Skin epidermis (tissue), 12 donors: ENCODE measurements around the gene RPS6KB1.
"Not testable (repeated sequence)": the region's sequence is repeated elsewhere in the genome, so short reads cannot be mapped to it uniquely, and the experiment has no call there.

Experiments used
- H3K27ac ChIP-seq, 21 experiments: fragments of 200-600 bp; sonication (generic) in 11 of 21; one replicate each; pipeline ENCODE4 v1.5.0; 2020; ENCODE audit warnings: mild to moderate bottlenecking in 3 of 21, inconsistent platforms in 2 of 21, moderate library complexity in 2 of 21
- H3K4me3 ChIP-seq, 7 experiments: fragments of 200-600 bp; sonication (generic) in 2 of 7; one replicate each; pipeline ENCODE4 v1.5.0; 2020; ENCODE audit warnings: inconsistent platforms in 2 of 7, mild to moderate bottlenecking in 2 of 7, moderate library complexity in 1 of 7

The RPS6KB1 gene

DNA sequence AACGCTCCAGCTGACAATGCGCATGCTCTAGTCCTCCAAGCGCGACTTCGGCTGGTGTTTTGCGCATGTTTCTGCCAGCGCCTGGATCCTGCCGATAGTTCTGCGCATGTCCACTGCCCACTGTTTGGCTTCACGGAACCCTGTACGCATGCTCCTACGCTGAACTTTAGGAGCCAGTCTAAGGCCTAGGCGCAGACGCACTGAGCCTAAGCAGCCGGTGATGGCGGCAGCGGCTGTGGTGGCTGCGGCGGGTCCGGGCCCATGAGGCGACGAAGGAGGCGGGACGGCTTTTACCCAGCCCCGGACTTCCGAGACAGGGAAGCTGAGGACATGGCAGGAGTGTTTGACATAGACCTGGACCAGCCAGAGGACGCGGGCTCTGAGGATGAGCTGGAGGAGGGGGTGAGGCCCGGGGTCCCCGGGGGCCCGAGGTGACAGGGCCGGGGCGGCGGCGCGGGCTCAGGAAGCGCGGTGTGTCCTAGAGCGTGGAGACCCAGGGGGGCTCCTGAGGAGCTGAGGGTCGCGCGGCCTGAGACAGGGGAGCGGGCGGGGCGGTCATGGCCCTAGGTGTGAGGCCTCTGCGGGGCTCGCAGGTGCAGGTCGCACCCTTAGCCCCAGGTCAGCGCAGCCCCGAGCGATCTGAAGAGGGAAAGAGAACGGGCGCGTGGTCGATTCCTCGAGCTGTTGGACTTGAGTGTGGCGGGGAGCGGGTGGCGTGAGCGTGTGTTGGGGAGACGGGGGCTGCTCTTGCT is at the start of gene RPS6KB1, which contains the start of gene TUBD1:
Gene RPS6KB1 (plus strand): TSS at position 198 of the 752 bp plus-strand sequence. CDS start 64 bp downstream, at position 262.
Gene TUBD1 (minus strand): TSS at position 20 of the 752 bp plus-strand sequence. CDS start 1,941 bp downstream, outside the sequence.
- Histone ChIP-seq H3K27ac (peak within 1 kb of the TSS; percentile 71 to 99 (median 95)), H3K4me3 (peak within 1 kb of the TSS; percentile 81 to 99 (median 94))

DNA sequence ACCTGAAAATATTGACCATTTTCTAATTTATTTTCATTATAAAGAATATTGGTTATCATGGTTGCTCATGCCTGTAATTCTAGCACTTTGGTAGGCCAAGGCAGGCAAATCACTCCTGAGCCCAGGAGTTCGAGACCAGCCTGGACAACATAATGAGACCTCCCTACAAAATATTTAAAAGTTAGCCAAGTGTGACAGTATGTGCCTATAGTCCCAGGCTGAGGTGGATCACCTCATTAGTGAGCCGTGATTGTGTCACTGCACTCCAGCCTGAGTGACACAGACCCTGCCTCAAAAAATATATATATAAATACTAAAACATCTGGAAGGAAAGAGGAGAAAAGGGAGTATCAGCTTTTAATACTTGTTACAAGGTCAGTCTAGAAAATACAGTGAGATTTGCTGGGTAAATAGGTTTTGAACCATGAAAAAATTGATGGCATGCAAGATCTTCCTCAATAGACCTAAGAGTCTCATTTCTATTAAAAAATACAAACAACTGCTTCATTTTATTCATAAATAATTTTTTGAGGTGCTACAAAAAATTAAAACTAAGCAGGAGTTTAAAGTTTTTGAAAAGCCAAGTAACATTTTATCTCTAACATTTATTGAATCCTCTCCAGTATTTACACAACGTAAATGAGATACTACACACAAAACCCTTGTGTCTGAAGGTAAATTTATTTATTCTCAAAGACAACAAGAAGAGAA is 47.9 kb upstream of the RPS6KB1 start:
- no peak overlapping the region for H3K4me3 ChIP-seq
- peak overlapping the region in 20 of 21 experiments; percentile 78 to 100 (median 89) for H3K27ac ChIP-seq

DNA sequence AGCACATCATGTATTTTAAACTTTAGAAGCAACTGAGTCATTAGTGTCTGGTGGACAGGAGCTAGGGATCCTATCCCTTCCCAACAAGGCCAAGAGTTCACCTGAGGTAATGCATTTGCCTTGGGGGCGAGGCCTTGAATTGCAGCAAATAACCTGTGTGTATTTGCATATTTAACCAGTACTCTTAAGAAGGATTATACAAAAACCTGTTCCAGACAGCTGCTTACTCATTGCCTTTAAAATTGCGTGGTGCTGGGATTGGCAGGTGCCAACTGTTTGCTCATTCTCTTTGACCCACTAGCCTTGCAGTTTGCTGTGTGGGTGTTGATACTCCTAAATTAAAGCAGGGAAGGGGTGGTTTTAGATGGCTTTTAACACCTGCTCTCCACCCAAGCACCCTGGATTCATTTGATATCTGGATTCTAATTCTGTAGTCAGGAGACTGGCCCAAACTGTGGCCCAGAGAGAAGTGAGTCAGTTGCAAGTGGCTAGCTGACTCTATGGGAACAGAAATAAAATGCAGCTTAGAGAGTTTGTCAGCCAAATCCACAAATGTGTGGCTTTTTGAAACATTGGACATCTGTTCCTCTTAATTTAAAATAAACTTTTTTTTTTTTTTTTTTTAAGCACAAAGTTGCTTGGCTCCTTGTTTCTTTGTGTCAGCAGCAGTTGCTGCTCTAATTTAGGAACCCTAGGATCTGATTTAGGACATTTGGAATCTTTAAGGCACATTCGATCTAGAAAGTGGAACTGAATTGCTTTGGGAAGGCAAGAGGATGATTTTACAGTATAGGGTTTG is 47.1 kb upstream of the RPS6KB1 start:
- no peak overlapping the region for H3K4me3 ChIP-seq
- peak overlapping the region in 20 of 21 experiments; percentile 78 to 100 (median 89) for H3K27ac ChIP-seq

DNA sequence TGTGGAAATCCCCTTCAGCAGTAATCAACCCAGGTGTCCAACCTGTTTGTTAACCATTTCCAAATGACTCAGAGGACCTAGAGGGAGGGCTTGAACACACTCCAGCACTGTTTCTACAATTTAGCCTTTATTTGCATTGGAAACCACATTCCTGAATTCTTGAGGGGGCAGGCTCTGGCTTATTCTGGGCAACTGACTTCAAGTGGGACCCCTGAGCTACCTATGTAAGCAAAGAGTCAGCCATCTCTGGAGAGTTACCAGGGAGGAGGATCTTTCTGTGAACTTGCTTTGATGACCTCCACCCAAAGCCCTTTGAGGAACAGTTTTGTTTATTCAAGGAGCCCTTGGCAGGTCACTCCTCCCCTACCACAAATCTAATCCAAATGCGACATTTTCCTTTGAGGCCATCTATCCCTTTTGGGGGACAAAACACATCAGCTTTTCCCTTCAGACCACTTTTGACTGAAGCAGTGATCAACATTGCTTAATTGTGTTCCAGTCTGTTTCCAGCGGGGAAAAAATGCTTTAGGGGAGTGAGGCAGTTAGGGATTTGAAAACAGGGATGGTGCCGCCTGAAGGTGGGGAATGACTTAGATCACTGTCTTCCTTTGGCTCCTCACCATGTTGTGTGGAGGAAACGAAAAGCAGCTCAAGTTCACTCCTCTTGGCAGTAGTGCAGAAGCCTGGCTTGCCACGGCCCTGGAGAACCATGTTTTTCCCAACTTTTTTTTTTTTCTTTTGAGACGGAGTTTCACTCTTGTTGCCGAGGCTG is 46.3 kb upstream of the RPS6KB1 start:
- H3K4me3 ChIP-seq = no peak overlapping the region

DNA sequence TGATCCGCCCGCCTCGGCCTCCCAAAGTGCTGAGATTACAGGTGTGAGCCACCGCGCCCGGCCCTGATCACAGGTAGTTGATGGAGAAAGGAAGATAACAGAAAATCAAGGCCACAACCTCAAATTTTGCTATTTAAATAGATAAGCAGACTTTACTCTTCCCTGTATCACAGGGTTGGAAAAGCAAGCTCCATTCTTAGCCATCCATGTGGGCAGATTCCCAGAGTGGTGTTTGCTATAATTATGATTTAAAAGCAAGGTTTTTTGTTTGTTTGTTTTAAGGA is 44.6 kb upstream of the RPS6KB1 start:
- no peak overlapping the region for H3K4me3 ChIP-seq
- H3K27ac ChIP-seq = peak overlapping the region in 20 of 21 experiments; percentile 9 to 100 (median 88)

More for the DNA sequence above, 46.3 kb upstream of the RPS6KB1 start:
- peak overlapping the region in 20 of 21 experiments; percentile 78 to 100 (median 89) for H3K27ac ChIP-seq

DNA sequence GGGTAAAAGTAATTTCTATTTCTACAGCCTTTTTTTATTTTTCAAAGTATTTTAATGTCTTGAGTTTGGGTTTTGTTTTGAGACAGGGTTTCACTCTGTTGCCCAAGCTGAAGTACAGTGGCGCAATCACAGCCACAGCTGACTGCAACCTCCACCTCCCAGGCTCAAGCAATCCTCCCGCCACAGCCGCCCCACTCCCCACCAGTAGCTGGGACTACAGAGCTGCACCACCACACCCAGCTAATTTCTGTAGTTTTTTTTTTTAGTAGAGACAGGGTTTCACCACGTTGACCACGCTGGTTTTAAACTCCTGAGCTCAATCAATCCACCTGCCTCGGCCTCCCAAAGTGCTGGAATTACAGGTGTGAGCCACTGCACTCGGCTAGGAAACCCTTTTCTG is 44.1 kb upstream of the RPS6KB1 start:
- H3K27ac ChIP-seq = peak overlapping the region in 20 of 21 experiments; percentile 9 to 100 (median 88)
- H3K4me3 ChIP-seq = no peak overlapping the region

DNA sequence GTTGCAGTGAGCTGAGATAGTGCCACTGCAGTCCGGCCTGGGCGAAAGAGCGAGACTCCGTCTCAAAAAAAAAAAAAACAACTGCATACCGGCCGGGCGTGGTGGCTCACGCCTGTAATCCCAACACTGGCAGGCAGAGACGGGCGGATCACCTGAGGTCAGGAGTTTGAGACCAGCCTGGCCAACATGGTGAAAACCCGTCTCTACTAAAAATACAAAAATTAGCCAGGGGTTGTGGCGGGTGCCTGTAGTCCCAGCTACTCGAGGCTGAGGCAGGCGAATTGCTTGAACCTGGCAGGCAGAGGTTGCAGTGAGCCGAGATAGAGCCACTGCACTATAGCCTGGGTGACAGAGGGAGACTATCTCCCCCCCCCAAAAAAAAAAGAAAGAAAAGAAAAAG is 42.6 kb upstream of the RPS6KB1 start:
- H3K4me3 ChIP-seq = not testable (repeated sequence)

DNA sequence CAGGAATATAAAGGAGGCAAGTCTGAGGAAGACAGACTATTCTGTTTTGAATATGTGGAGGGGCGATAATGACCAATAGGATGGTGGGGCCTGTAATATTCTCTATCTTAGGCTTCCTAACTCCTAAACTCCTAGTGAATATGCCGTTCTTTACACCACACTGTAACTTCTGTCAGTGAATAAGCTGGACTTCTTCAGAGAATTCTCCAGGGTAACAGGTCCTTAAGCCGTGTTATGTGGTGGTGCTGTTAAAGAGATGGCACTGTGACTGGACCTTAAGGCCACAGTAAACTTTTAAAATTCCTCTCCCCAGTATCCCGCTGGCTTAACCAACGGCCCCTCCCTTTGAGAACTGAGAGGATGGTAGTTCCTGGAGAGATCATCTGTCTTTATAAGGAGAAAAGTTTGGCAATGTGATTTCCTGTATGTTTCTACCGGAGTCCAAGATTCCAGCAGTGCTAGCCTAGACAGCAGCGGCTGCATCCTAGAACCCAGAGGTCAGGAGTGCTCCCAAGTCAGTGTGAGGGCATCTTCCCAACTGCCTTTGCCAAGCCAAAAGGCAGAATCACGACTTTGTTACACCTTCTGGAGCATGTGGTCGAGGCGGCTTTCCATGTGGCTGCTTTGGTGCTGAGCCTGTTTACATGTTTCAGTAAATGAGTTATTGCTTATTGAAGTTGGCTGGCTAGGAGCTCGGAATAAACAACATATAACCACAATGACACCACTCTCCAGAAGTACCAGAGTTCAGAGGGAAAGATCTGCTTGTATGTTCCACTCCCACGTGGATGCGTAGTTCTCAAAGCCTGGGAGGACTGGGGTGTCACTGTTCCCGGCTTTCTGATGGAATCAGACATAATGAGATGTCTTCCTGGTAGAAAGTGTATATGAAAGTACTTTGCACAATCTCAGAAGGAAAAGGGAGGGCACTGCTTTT is 41.2 kb upstream of the RPS6KB1 start:
- Histone ChIP-seq H3K4me3 (no peak overlapping the region), H3K27ac (peak overlapping the region in 20 of 21 experiments; percentile 37 to 99 (median 71))

More for the DNA sequence above, 42.6 kb upstream of the RPS6KB1 start:
- H3K27ac ChIP-seq = peak overlapping the region in 9 of 21 experiments; percentile 19 to 99 (median 84)

DNA sequence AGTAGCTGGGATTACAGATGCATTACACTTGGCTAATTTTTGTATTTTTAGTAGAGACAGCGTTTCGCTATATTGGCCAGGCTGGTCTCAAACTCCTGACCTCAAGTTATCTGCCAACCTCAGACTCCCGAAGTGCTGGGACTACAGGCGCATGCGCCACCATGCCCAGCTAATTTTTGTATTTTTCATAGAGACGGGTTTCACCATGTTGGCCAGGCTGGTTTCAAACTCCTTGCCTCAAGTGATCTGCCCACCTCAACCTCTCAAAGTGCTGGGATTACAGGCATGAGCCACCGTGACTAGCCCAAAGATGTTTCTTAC is 40.1 kb upstream of the RPS6KB1 start:
- H3K27ac ChIP-seq = peak overlapping the region in 20 of 21 experiments; percentile 49 to 99 (median 74)
- not testable (repeated sequence) for H3K4me3 ChIP-seq

DNA sequence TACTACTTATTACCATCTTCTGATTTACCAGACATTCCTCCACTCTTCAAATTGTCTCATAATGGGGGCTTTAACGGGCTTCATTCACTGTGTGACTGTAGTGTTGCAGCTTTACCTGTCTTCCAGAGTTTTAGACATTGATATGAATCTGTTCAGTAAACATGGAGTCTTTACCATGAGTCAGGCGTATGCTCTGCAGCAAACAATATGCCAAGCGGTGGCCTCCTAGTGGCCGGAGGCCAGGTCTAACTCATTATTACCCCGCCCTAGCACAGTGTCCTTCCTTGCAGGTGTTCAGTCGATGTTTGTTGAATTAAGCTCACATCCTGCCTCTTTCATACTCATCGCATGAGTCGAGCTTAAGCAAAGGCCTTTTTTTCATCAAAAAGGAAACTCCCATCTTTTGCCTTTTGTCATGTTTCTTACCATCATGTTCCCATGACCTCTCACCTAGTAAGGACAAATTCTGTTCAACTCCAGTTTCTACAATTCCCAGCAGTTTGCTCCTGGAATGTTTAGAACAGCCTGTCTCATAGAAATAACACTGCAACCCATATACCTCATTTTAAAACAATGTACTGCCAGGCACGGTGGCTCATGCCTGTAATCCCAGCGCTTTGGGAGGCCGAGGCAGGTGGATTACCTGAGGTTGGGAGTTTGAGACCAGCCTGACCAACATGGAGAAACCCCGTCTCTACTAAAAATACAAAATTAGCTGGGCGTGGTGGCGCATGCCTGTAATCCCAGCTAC is 39.6 kb upstream of the RPS6KB1 start:
- peak overlapping the region in 20 of 21 experiments; percentile 49 to 99 (median 74) for H3K27ac ChIP-seq
- H3K4me3 ChIP-seq = no peak overlapping the region

DNA sequence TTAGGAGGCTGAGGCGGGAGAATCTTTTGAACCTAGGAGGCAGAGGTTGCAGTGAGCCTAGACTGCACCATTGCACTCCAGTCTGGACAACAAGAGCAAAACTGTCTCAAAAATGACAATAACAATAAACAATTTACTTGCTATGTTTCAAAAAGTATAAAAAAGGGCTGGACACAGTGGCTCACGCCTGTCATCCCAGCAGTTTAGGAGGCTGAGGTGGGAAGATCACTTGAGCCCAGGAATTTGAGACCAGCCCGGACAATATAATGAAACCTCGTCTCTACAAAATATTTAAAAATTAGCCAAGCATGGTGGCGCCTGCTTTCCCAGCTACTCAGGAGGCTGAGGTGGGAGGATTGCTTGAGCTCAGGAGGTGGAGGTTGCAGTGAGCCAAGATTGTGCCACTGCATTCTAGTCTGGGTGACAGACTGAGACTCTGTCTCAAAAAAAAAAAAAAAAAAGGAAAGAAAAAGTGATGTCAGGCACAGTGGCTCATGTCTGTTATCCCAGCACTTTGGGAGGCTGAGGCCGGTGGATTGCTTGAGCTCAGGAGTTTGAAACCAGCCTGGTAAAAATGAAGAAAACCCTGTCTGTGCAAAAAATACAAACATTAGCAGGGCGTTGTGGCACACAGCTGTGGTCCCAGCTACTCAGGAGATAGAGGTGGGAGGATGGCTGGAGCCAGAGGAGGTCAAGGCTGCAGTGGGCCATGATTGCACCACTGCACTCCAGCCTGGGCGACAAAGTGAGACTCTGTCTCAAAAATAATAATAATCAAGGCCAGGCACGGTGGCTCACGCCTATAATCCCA is 38.8 kb upstream of the RPS6KB1 start:
- H3K4me3 ChIP-seq = not testable (repeated sequence)
- peak overlapping the region in 19 of 21 experiments; percentile 35 to 99 (median 69) for H3K27ac ChIP-seq

DNA sequence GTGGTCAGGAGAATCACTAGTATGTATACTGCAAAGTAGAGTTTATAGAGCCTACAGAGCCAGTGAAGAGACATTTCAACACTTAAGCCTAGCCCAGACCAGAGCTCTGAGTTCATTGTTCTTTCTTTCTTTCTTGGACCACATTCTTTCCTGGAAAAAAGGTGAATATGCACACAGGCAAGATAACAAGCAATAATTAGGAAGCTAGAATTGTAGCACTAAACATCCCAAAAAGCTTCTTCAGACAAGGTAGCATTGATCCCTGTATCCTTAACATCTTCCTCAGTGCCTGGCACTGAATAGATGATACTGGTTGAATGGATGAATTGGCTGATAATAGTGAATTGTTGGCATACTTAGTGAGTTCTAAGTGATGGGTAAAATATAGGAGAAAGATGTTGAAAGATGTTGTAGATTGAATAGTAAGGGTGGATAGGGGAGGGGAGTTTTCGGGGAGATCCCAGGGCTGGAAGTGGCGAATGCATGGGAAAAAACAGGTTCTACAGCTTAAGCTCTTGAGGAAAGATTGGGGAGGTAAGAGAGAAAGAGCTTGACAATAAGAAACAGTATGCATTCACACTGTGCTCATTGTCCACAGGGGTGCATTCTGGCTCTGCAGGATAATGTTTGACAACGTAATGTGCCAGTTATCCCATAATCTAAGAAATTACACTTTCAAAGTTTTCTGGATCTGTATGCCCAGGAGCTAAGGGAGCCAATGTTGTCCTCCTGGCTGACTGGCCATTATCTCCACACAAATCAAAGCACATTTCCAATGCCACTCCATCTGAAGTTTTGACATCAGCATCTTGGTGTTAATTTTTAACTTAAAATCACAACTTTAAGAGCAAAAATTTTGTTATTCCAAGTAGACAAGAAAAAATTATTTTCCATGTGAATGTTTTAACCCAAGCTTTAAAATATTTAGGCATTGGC is 35.8 kb upstream of the RPS6KB1 start:
- H3K4me3 ChIP-seq = no peak overlapping the region
- H3K27ac ChIP-seq = peak overlapping the region in 14 of 21 experiments; percentile 13 to 73 (median 47)

DNA sequence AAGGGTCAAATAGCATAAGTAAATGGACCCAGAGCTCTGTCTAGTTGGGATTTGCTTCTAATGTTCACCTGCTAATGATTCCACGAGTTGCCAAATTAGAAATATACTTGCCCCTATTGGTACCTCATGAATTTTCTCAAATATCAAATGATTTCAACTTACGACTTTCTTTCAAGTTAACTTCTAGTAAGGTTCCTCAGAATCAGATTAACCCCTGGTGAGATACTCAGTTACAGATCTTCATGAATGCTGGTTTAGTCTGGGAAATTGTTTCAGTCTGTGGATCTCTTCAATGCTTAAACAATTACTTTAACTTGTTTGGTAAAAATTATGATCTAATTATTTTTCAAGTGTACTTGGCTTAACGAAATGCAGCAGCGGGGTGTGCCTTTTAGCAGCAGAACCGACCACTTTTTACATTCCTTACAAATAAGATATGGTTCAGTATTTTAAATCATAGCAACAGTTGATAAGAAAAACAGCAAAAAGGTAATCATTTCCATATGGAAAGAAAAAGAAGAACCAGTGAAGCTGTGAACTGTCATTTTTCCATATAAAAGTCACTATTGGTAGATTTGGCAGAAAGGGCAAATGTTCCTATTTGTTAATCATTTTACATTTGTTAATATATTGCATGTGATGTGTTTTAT is 34.6 kb upstream of the RPS6KB1 start:
- Histone ChIP-seq H3K4me3 (no peak overlapping the region), H3K27ac (peak overlapping the region in 15 of 21 experiments; percentile 15 to 73 (median 51))

DNA sequence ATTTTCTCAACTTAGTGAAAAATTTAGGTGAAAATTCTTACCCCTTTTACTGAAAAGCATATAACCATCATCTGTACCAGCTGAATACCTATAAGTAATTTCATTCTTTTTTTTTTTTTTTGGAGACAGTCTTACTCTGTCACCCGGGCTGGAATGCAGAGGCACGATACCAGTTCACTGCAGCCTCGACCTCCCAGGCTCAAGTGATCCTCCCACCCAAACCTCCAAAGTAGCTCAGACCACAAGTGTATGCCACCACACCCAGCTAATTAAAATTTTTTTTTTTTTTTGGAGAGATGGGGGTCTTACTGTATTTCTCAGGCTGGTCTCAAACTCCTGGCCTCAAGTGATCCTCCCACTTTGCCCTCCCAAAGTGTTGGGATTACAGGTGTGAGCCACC is 34.0 kb upstream of the RPS6KB1 start:
- peak overlapping the region in 14 of 21 experiments; percentile 23 to 73 (median 54) for H3K27ac ChIP-seq
- no peak overlapping the region for H3K4me3 ChIP-seq

DNA sequence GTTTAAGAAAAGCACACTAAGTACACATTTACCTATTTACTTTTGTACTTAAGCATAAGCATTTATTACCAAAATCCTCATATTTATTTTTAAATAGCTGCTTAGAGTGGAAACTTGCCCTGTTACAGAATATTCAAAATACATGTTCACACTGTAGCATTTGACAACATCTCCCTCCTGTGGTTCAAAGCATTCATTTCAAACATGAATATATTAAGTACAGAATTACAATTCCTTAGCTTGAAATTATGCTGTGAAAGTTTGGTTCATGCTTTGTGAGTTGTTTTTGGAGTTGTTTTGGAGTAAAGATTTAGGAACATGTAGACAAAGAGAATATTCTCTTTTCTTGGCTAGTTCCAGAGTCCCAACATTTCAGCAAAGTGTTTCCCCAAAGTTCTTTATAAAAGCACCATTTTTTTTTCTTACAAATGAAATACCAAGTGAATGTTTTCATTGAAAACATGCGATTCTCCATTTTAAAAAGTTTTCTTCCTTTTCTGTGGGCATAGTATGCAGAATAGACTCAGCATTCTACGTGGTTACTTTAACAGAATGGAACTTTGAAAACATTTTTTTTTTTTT is 33.4 kb upstream of the RPS6KB1 start:
- peak overlapping the region in 11 of 21 experiments; percentile 23 to 73 (median 56) for H3K27ac ChIP-seq
- no peak overlapping the region for H3K4me3 ChIP-seq
